Astrocyte (in vitro differentiated cells and primary cell): ENCODE results near the gene SDK1. TPM values are rescaled to one million over a fixed set of nuclear protein-coding genes. Genes with fewer than 3 reads are reported as not detected.

Experiments used
- DNase-seq: peaks from one replicate; pipeline ENCODE4 v3.0.0-alpha.2; 2010; ENCODE audit warnings: low read depth
- FAIRE-seq: peaks from 2 replicates; lab custom pipeline; 2011; peaks lifted over from hg19 to GRCh38; lab: Jason Lieb, UNC
- H2AFZ ChIP-seq: 2 replicates; pipeline ENCODE4 v1.6.0; 2012; ENCODE audit warnings: low read depth, low read length, inconsistent platforms
- H3K27ac ChIP-seq: 2 replicates; pipeline ENCODE4 v1.5.1; 2011; ENCODE audit warnings: low read depth, low read length, inconsistent platforms
- H3K27me3 ChIP-seq: 2 replicates; pipeline ENCODE4 v1.6.0; 2011; ENCODE audit warnings: low read length, inconsistent platforms; ENCODE audit not compliant: insufficient read depth
- H3K36me3 ChIP-seq: 2 replicates; pipeline ENCODE4 v1.5.1; 2011; ENCODE audit warnings: low read length, inconsistent platforms; ENCODE audit not compliant: insufficient read depth
- H3K4me1 ChIP-seq: 2 replicates; pipeline ENCODE4 v1.5.1; 2011; ENCODE audit warnings: low read length, inconsistent platforms; ENCODE audit not compliant: insufficient read depth
- H3K4me2 ChIP-seq: 2 replicates; pipeline ENCODE4 v1.6.0; 2012; ENCODE audit warnings: low read length, inconsistent platforms
- H3K4me3 ChIP-seq: 2 replicates; pipeline ENCODE4 v1.5.1; 2011; ENCODE audit warnings: low read depth, mild to moderate bottlenecking, low read length, inconsistent platforms; ENCODE audit not compliant: insufficient read depth
- H3K79me2 ChIP-seq: 2 replicates; pipeline ENCODE4 v1.6.0; 2012; ENCODE audit warnings: mild to moderate bottlenecking, low read length, inconsistent platforms; ENCODE audit not compliant: insufficient read depth
- H3K9ac ChIP-seq: 2 replicates; pipeline ENCODE4 v1.6.0; 2012; ENCODE audit warnings: mild to moderate bottlenecking, low read length, inconsistent platforms
- H3K9me3 ChIP-seq: 2 replicates; pipeline ENCODE4 v1.5.1; 2012; ENCODE audit warnings: low read depth, mild to moderate bottlenecking, low read length, inconsistent platforms; ENCODE audit not compliant: insufficient read depth
- H4K20me1 ChIP-seq: 2 replicates; pipeline ENCODE4 v1.6.0; 2012; ENCODE audit warnings: low read length, inconsistent platforms; ENCODE audit not compliant: insufficient read depth
- H3K27ac Mint-ChIP-seq: one replicate; pipeline ENCODE4 v1.8.0; 2021; ENCODE audit warnings: mild to moderate bottlenecking, mixed read lengths; ENCODE audit not compliant: unreplicated experiment
- H3K27me3 Mint-ChIP-seq: one replicate; pipeline ENCODE4 v1.8.0; 2021; ENCODE audit warnings: low read depth, mixed read lengths; ENCODE audit not compliant: unreplicated experiment
- H3K36me3 Mint-ChIP-seq: one replicate; pipeline ENCODE4 v1.8.0; 2021; ENCODE audit warnings: low read depth, mixed read lengths; ENCODE audit not compliant: unreplicated experiment
- H3K4me1 Mint-ChIP-seq: one replicate; pipeline ENCODE4 v1.8.0; 2021; ENCODE audit warnings: low read depth, mixed read lengths; ENCODE audit not compliant: unreplicated experiment
- H3K4me3 Mint-ChIP-seq: one replicate; pipeline ENCODE4 v1.8.0; 2021; ENCODE audit warnings: mild to moderate bottlenecking, moderate library complexity, mixed read lengths; ENCODE audit not compliant: unreplicated experiment
- H3K9me3 Mint-ChIP-seq: one replicate; pipeline ENCODE4 v1.8.0; 2021; ENCODE audit warnings: mild to moderate bottlenecking, mixed read lengths; ENCODE audit not compliant: unreplicated experiment
- EZH2 ChIP-seq: IDR thresholded peaks from 2 replicates; pipeline ENCODE4 v1.6.1; 2012; ENCODE audit warnings: mild to moderate bottlenecking, low read length, inconsistent platforms; ENCODE audit not compliant: insufficient read depth
- total RNA-seq: library from RNA; stranded (reverse); gene quantifications from 2 replicates; pipeline ENCODE4 v1.2.1, GENCODE V29; 2021
- TF ChIP-seq, protein P1 (sequence below): IDR thresholded peaks from 2 replicates; pipeline ENCODE4 v1.5.1; 2011; ENCODE audit warnings: low read depth, mild to moderate bottlenecking, inconsistent platforms, low read length, moderate library complexity; ENCODE audit not compliant: insufficient read depth

Gene SDK1
- total RNA-seq, 1 donor from 2014 or later: 4.2 TPM

- Mint-ChIP-seq H3K27ac (no peak overlapping the region), H3K4me1 (no peaks in the 10 kb centered on the region), H3K9me3 (no peaks in the 10 kb centered on the region), H3K27me3 (no peaks in the 10 kb centered on the region), H3K4me3 (no peak overlapping the region), H3K36me3 (no peaks in the 10 kb centered on the region)
- Histone ChIP-seq H3K4me2 (no peak overlapping the region), H3K27me3 (no peaks in the 10 kb centered on the region), H2AFZ (no peak overlapping the region), H3K79me2 (no peaks in the 10 kb centered on the region), H3K4me3 (no peak overlapping the region), H3K9ac (no peak overlapping the region), H3K9me3 (no peaks in the 10 kb centered on the region), H3K36me3 (no peaks in the 10 kb centered on the region), H3K27ac (no peak overlapping the region), H3K4me1 (no peaks in the 10 kb centered on the region), H4K20me1 (no peaks in the 10 kb centered on the region)
- TF ChIP-seq, protein P1, sequence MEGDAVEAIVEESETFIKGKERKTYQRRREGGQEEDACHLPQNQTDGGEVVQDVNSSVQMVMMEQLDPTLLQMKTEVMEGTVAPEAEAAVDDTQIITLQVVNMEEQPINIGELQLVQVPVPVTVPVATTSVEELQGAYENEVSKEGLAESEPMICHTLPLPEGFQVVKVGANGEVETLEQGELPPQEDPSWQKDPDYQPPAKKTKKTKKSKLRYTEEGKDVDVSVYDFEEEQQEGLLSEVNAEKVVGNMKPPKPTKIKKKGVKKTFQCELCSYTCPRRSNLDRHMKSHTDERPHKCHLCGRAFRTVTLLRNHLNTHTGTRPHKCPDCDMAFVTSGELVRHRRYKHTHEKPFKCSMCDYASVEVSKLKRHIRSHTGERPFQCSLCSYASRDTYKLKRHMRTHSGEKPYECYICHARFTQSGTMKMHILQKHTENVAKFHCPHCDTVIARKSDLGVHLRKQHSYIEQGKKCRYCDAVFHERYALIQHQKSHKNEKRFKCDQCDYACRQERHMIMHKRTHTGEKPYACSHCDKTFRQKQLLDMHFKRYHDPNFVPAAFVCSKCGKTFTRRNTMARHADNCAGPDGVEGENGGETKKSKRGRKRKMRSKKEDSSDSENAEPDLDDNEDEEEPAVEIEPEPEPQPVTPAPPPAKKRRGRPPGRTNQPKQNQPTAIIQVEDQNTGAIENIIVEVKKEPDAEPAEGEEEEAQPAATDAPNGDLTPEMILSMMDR: no peak
- no peak for TF ChIP-seq EZH2
- DNase-seq (no peak), FAIRE-seq (no peak)
Measured at GRCh38 chr7:3585826-3586225, 284.8 kb downstream of the SDK1 start.

GRCh38 chr7:3588341-3588740 lies 287.3 kb downstream of the SDK1 start:
- Mint-ChIP-seq H3K4me3 (no peak overlapping the region), H3K27me3 (no peaks in the 10 kb centered on the region), H3K27ac (no peak overlapping the region), H3K36me3 (no peaks in the 10 kb centered on the region), H3K4me1 (no peaks in the 10 kb centered on the region), H3K9me3 (no peaks in the 10 kb centered on the region)
- H3K27ac ChIP-seq: no peak overlapping the region
- no peak overlapping the region for H3K9ac ChIP-seq
- no peak overlapping the region for H3K4me3 ChIP-seq
- FAIRE-seq (no peak), DNase-seq (no peak)
- no peaks in the 10 kb centered on the region for H3K36me3 ChIP-seq
- H2AFZ ChIP-seq: no peak overlapping the region
- no peaks in the 10 kb centered on the region for H3K79me2 ChIP-seq
- no peaks in the 10 kb centered on the region for H4K20me1 ChIP-seq
- no peak overlapping the region for H3K4me2 ChIP-seq
- H3K4me1 ChIP-seq: no peaks in the 10 kb centered on the region
- no peaks in the 10 kb centered on the region for H3K27me3 ChIP-seq
- no peak for TF ChIP-seq EZH2
- TF ChIP-seq, protein P1: no peak
- H3K9me3 ChIP-seq: no peaks in the 10 kb centered on the region

DNA sequence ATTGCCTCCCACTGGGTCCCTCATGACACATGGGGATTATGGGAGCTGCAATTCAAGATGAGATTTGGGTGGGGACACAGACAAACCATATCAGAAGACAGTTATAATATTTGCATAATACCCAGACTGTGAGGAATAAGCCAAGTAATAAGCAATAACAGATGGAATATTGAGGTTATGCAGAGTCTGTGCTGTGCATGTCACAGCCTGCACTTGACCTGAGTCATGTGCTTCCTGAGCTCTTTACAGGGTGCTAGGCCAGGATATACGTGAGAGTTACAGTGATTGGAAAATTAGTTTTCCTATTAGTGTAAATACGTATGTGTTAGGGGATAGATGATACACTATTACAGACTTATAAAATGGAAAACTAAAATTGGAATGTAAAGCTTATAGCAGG lies 288.7 kb downstream of the SDK1 start:
- H3K4me3 ChIP-seq: no peak overlapping the region
- H3K4me2 ChIP-seq: no peak overlapping the region
- no peaks in the 10 kb centered on the region for H3K4me1 Mint-ChIP-seq
- H2AFZ ChIP-seq: no peak overlapping the region
- no peaks in the 10 kb centered on the region for H3K36me3 ChIP-seq
- H3K27me3 ChIP-seq: no peaks in the 10 kb centered on the region
- no peak overlapping the region for H3K27ac Mint-ChIP-seq
- no peaks in the 10 kb centered on the region for H3K9me3 Mint-ChIP-seq
- no peak overlapping the region for H3K9ac ChIP-seq
- no peaks in the 10 kb centered on the region for H4K20me1 ChIP-seq
- TF ChIP-seq, protein P1: no peak
- TF ChIP-seq EZH2: no peak
- no peak overlapping the region for H3K27ac ChIP-seq
- DNase-seq (no peak), FAIRE-seq (no peak)
- H3K27me3 Mint-ChIP-seq: no peaks in the 10 kb centered on the region
- no peaks in the 10 kb centered on the region for H3K36me3 Mint-ChIP-seq
- no peaks in the 10 kb centered on the region for H3K4me1 ChIP-seq
- H3K4me3 Mint-ChIP-seq: no peak overlapping the region
- H3K79me2 ChIP-seq: no peaks in the 10 kb centered on the region
- H3K9me3 ChIP-seq: no peaks in the 10 kb centered on the region
